Brain microvascular endothelial cell (primary cell): Measurements from ENCODE around the gene CPXCR1.
"Not testable (repeated sequence)": the region's sequence is repeated elsewhere in the genome, so short reads cannot be mapped to it uniquely, and the experiment has no call there.

Experiments
- DNase-seq: peaks from one replicate; pipeline ENCODE4 v3.0.0-alpha.2; 2020
- H3K27ac ChIP-seq: fragments of 250-450 bp; sonication (Bioruptor Pico); 2 replicates; pipeline ENCODE4 v1.5.1; 2020; ENCODE audit warnings: mild to moderate bottlenecking, moderate library complexity
- H3K27me3 ChIP-seq: fragments of 250-450 bp; sonication (Bioruptor Pico); replicated peaks from 2 replicates; pipeline ENCODE4 v1.5.1; 2020; ENCODE audit warnings: mild to moderate bottlenecking
- H3K36me3 ChIP-seq: fragments of 250-450 bp; sonication (Bioruptor Pico); replicated peaks from 2 replicates; pipeline ENCODE4 v1.5.1; 2020; ENCODE audit warnings: mild to moderate bottlenecking
- H3K4me3 ChIP-seq: 2 replicates; pipeline ENCODE4 v1.5.1; 2011; ENCODE audit warnings: low read depth, mild to moderate bottlenecking, control low read depth, low read length, moderate library complexity
- CTCF ChIP-seq: IDR thresholded peaks from 2 replicates; pipeline ENCODE4 v1.5.1; 2011; ENCODE audit warnings: low read depth, mild to moderate bottlenecking, moderate library complexity, low read length, control low read depth, inconsistent platforms; ENCODE audit errors: missing control alignments
- in situ Hi-C: cut with HindIII; loops from 2 replicates; pipeline ENCODE4 v1.10.0; 2017; ENCODE audit warnings: low sequenced_read_pairs, low pct_ligation_motif_present

CPXCR1 gene

GRCh38 chrX:88746925-88747324 is at the start of gene CPXCR1:
Gene CPXCR1, plus strand, starts transcription at chrX:88747225. Its CDS starts 6,190 bp downstream, at chrX:88753415.
- H3K27me3 ChIP-seq, result no peaks in the 10 kb centered on the region
- no peak for DNase-seq
- no peak within 1 kb of the TSS for H3K4me3 ChIP-seq
- H3K27ac ChIP-seq, result no peak within 1 kb of the TSS
- in situ Hi-C loops, result no loop called here
- TF ChIP-seq CTCF, result no peak
- no peaks in the 10 kb centered on the region for H3K36me3 ChIP-seq

- no peaks in the 10 kb centered on the region for H3K27me3 ChIP-seq
- H3K4me3 ChIP-seq, result no peak overlapping the region
- H3K27ac ChIP-seq, result no peak overlapping the region
- in situ Hi-C loops, result no loop called here
- no peak for DNase-seq
- no peaks in the 10 kb centered on the region for H3K36me3 ChIP-seq
- TF ChIP-seq CTCF, result no peak
Observed at GRCh38 chrX:88735835-88736234, 11.2 kb upstream of the CPXCR1 start.

GRCh38 chrX:88746215-88746614 is 810 bp upstream of the CPXCR1 start:
- H3K4me3 ChIP-seq, DNase-seq, H3K36me3 ChIP-seq, H3K27ac ChIP-seq, in situ Hi-C loops, H3K27me3 ChIP-seq: not testable (repeated sequence)

- not testable (repeated sequence) for H3K4me3 ChIP-seq
Observed at GRCh38 chrX:88752339-88752738, 5.3 kb downstream of the CPXCR1 start.

GRCh38 chrX:88789825-88790224 is 42.8 kb downstream of the CPXCR1 start:
- no peak for TF ChIP-seq CTCF
- in situ Hi-C loops, result no loop called here
- no peak overlapping the region for H3K27ac ChIP-seq
- H3K27me3 ChIP-seq, result no peaks in the 10 kb centered on the region
- H3K4me3 ChIP-seq, result no peak overlapping the region
- no peaks in the 10 kb centered on the region for H3K36me3 ChIP-seq
- DNase-seq, result no peak

More at GRCh38 chrX:88752339-88752738, 5.3 kb downstream of the CPXCR1 start:
- H3K36me3 ChIP-seq, H3K27ac ChIP-seq, H3K27me3 ChIP-seq, in situ Hi-C loops, DNase-seq: not testable (repeated sequence)
